Mucosa of descending colon (tissue), 3 donors: ENCODE data around the gene GJA1. TPM values are rescaled to one million over a fixed set of nuclear protein-coding genes. Genes with fewer than 3 reads are reported as not detected.

ENCODE experiments used
- ATAC-seq: fragments of 200-7000 bp; cut with Tn5 transposase; one replicate; pipeline ENCODE4 v1.9.1; 2020; ENCODE audit warnings: mild to moderate bottlenecking, moderate library complexity
- DNase-seq, 3 donors: peaks; one replicate each; pipeline ENCODE4 v3.0.0-alpha.2; 2020
- H3K36me3 ChIP-seq: fragments of 200-600 bp; one replicate; pipeline ENCODE4 v1.8.0; 2021; ENCODE audit warnings: low read depth, mild to moderate bottlenecking
- H3K4me1 ChIP-seq: fragments of 200-600 bp; one replicate; pipeline ENCODE4 v1.8.0; 2021; ENCODE audit warnings: low read depth, mild to moderate bottlenecking
- H3K4me3 ChIP-seq: fragments of 200-600 bp; one replicate; pipeline ENCODE4 v1.8.0; 2021; ENCODE audit warnings: mild to moderate bottlenecking
- H3K9me3 ChIP-seq: fragments of 200-600 bp; one replicate; pipeline ENCODE4 v1.8.0; 2021; ENCODE audit warnings: mild to moderate bottlenecking
- CTCF ChIP-seq: fragments of 200-600 bp; IDR thresholded peaks from one replicate; pipeline ENCODE4 v1.8.0; 2022; ENCODE audit warnings: antibody characterized with exemption, mild to moderate bottlenecking
- intact Hi-C, 2 donors: fragments of 100-400 bp; cut with DNase I in 1 of 2; cut with micrococcal nuclease in 1 of 2; formaldehyde crosslinking; loops; one replicate each; pipeline versions ENCODE4 v1.11.0 to v1.11.1; 2022; cut with DNase I, micrococcal nuclease
- total RNA-seq, 3 donors: library from RNA; stranded (reverse); fragmentation: NEBNext Ultra II Directional in 2 of 3; extraction: Animal tissue kit (Norgen Biotek cat#: 25700) in 2 of 3; gene quantifications; one replicate each; pipeline versions ENCODE4 v1.2.1 to v1.2.4, GENCODE V29; 2021 to 2023
- donor health status: DM: no; HTN: no; CAD: no; lungs with moderate emphysema.
- donor health status: DM: no; HTN: no; CAD: no.
- donor health status: DM: no; HTN: yes; CAD: no.

The GJA1 gene
- total RNA-seq, 3 donors from 2014 or later = 5.1 to 13.2 (median 10.9) TPM

DNA sequence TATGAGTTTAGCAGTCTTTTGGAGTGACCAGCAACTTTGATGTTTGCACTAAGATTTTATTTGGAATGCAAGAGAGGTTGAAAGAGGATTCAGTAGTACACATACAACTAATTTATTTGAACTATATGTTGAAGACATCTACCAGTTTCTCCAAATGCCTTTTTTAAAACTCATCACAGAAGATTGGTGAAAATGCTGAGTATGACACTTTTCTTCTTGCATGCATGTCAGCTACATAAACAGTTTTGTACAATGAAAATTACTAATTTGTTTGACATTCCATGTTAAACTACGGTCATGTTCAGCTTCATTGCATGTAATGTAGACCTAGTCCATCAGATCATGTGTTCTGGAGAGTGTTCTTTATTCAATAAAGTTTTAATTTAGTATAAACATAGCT lies 13.9 kb downstream of the GJA1 start:
- intact Hi-C loops = no loop called here

GRCh38 chr6:121450242-121450641 lies 14.8 kb downstream of the GJA1 start:
- no peaks in the 10 kb centered on the region for H3K4me1 ChIP-seq
- no peak overlapping the region for H3K4me3 ChIP-seq
- no peaks in the 10 kb centered on the region for H3K9me3 ChIP-seq
- DNase-seq (no peak), ATAC-seq (no peak)
- TF ChIP-seq CTCF = no peak
- intact Hi-C loops = no loop called here
- no peaks in the 10 kb centered on the region for H3K36me3 ChIP-seq

More for the DNA sequence above, 13.9 kb downstream of the GJA1 start:
- no peak for ATAC-seq
- no peaks in the 10 kb centered on the region for H3K36me3 ChIP-seq
- TF ChIP-seq CTCF = no peak
- H3K9me3 ChIP-seq = no peaks in the 10 kb centered on the region
- no peaks in the 10 kb centered on the region for H3K4me1 ChIP-seq
- no peak for DNase-seq
- no peak overlapping the region for H3K4me3 ChIP-seq

DNA sequence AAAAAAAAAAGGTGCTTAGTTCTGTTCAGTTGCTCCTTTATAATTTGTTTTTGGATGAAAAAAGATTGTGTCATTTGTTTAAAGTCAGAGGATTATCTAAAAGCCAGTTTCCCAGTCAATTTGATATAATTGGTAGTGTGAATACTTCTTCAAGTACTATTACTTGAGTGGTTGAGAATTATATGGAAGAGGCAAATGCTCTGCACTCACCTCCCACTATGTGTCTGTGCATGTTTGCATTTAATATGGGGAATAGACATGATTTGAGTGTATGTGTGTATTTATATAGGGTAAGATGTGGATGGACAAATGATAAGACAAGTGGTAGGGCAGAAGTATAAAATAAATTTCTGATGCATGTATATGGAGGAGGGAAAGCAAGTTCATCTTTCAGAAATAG lies 15.8 kb downstream of the GJA1 start:
- no peak for ATAC-seq
- H3K36me3 ChIP-seq = no peaks in the 10 kb centered on the region
- TF ChIP-seq CTCF = no peak
- no peaks in the 10 kb centered on the region for H3K9me3 ChIP-seq
- H3K4me1 ChIP-seq = no peaks in the 10 kb centered on the region
- intact Hi-C loops = no loop called here
- H3K4me3 ChIP-seq = no peak overlapping the region
- DNase-seq = no peak

DNA sequence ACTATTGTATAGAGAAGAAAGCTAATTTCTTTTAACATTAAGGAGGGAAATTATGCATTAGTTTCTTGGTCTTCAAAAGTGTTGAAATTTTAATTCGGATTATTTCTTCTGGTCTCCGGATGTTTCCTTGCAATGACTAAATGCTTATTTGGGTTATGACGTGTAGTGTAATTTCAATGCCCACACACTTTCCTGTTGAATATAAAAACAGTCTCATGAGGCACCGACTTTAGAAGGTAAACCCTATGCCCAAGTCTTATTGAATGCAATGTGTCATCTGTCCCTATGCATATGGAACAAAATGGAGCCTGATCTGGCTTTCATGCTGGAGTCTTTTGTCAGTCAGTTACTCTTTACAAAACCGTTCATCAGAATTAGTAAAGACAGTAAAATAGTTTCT lies 17.7 kb downstream of the GJA1 start:
- intact Hi-C loops = no loop called here

DNA sequence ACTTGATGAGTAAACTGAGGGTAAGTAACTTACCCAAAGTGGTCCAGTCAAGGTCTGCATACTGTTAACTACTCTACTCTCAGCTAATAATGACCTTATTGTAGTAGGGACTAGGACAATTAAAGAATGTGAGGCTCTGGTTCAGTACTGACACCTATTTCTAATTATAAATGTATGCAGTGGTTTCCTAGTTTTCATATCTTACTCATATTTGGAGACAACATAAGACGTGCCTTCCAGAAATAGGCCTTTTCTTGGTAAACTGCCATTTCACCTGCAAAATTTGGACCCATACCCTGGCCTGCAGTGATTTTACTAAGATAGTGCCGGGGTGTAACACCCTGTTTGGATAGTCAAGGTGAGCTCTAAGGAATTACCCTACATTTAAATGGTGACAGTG lies 24.7 kb downstream of the GJA1 start:
- H3K4me3 ChIP-seq = no peak overlapping the region
- no peaks in the 10 kb centered on the region for H3K36me3 ChIP-seq
- DNase-seq (no peak), ATAC-seq (no peak)
- no peaks in the 10 kb centered on the region for H3K4me1 ChIP-seq
- no peaks in the 10 kb centered on the region for H3K9me3 ChIP-seq
- TF ChIP-seq CTCF = no peak
- intact Hi-C loops = no loop called here

More for the DNA sequence above, 17.7 kb downstream of the GJA1 start:
- no peaks in the 10 kb centered on the region for H3K36me3 ChIP-seq
- TF ChIP-seq CTCF = no peak
- no peak overlapping the region for H3K4me3 ChIP-seq
- no peaks in the 10 kb centered on the region for H3K4me1 ChIP-seq
- DNase-seq (no peak), ATAC-seq (no peak)
- no peaks in the 10 kb centered on the region for H3K9me3 ChIP-seq

GRCh38 chr6:121463087-121463486 lies 27.6 kb downstream of the GJA1 start:
- intact Hi-C loops = no loop called here
- DNase-seq = no peak
- H3K4me1 ChIP-seq = no peaks in the 10 kb centered on the region

More at GRCh38 chr6:121463087-121463486, 27.6 kb downstream of the GJA1 start:
- no peak for TF ChIP-seq CTCF
- H3K4me3 ChIP-seq = no peak overlapping the region
- no peaks in the 10 kb centered on the region for H3K36me3 ChIP-seq
- no peak for ATAC-seq
- no peaks in the 10 kb centered on the region for H3K9me3 ChIP-seq
